Endothelial cell of umbilical vein (primary cell): ENCODE measurements around the gene MTARC1.

Source experiments
- EZH2 ChIP-seq: IDR thresholded peaks from 2 replicates; pipeline ENCODE4 v1.6.1; 2012; ENCODE audit warnings: borderline replicate concordance, low read depth, mild to moderate bottlenecking, moderate library complexity, low read length, inconsistent platforms; ENCODE audit not compliant: severe bottlenecking
- FOS ChIP-seq: IDR thresholded peaks from 2 replicates; pipeline ENCODE4 v1.6.1; 2011; ENCODE audit warnings: mild to moderate bottlenecking, low read length, moderate library complexity, borderline replicate concordance; ENCODE audit not compliant: insufficient read depth
- MAX ChIP-seq: IDR thresholded peaks from 2 replicates; pipeline ENCODE4 v1.6.1; 2011; ENCODE audit not compliant: insufficient read depth, insufficient read length
- POLR2A ChIP-seq: IDR thresholded peaks from 2 replicates; pipeline ENCODE4 v1.6.1; 2012; ENCODE audit warnings: low read depth, mild to moderate bottlenecking, control low read depth, low read length
- POLR2AphosphoS5 ChIP-seq: IDR thresholded peaks from 2 replicates; pipeline ENCODE4 v1.6.1; 2012; ENCODE audit warnings: low read depth, mild to moderate bottlenecking, control low read depth, low read length, moderate library complexity; ENCODE audit not compliant: insufficient read depth
- TF ChIP-seq, protein P1 (sequence below), 2 donors: IDR thresholded peaks; 1 replicate in 1 of 2; 2 replicates in 1 of 2; pipeline ENCODE4 v1.5.1; 2011; ENCODE audit warnings: low read length in 2 of 2, mild to moderate bottlenecking in 2 of 2, moderate library complexity in 2 of 2, control low read depth in 1 of 2, inconsistent platforms in 1 of 2, low read depth in 1 of 2; ENCODE audit not compliant: insufficient read depth in 1 of 2; ENCODE audit errors: extremely low read depth in 1 of 2

DNA sequence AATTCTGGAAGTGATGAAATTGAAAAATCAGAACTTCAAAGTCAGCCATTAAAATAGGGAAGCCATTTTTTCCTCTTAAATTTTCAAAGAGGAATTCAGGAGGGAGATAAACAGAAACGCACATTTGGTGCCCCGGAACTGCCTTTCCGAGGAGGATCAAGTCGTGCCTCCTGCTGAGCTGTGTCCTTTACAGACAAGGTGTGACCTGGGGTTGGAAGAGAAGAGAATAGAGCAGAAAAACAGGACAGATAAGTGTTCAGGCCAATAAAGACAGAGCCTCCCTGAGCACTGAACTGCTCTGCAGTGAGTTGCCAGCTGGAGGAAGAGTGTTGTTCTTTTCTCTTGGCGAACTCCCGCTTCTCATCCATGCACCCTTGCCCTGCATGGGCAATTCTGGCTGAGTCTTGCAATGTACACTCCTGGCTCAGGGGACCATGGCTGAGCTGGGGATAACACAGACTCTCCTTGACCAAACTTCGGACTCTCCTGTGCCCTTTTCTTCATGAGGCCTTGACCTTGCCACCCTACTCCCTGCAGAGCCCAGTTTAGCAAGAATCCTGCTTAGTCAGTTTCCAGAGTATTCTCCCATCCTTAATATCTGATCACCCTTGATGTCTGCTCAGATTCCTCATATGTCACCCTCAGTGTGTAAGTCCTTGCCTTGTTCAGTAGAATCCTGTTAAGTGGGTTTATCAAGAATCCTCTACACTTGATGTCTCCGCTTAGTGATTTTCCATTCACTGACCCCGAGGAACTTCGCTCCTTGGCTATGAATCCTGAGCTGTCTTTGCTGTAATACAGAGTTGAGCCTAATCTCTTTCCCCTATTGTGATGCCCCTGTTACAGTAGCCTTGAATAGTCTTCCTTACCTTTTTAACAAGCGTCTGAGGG, 1.3 kb upstream of the MTARC1 start:
- TF ChIP-seq, protein P1, sequence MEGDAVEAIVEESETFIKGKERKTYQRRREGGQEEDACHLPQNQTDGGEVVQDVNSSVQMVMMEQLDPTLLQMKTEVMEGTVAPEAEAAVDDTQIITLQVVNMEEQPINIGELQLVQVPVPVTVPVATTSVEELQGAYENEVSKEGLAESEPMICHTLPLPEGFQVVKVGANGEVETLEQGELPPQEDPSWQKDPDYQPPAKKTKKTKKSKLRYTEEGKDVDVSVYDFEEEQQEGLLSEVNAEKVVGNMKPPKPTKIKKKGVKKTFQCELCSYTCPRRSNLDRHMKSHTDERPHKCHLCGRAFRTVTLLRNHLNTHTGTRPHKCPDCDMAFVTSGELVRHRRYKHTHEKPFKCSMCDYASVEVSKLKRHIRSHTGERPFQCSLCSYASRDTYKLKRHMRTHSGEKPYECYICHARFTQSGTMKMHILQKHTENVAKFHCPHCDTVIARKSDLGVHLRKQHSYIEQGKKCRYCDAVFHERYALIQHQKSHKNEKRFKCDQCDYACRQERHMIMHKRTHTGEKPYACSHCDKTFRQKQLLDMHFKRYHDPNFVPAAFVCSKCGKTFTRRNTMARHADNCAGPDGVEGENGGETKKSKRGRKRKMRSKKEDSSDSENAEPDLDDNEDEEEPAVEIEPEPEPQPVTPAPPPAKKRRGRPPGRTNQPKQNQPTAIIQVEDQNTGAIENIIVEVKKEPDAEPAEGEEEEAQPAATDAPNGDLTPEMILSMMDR (IDR thresholded peaks at IDR 0.05; ENCODE audit: extremely low read depth in 1 of 2, insufficient read depth in 1 of 2, low read depth in 1 of 2, low read length in 2 of 2) = no peak
- no peak for TF ChIP-seq FOS
- no peak for TF ChIP-seq EZH2
- no peak for TF ChIP-seq POLR2A
- no peak for TF ChIP-seq MAX
- no peak for TF ChIP-seq POLR2AphosphoS5
